Measurements from ENCODE around the gene SEC63. TPM values are rescaled to one million over a fixed set of nuclear protein-coding genes. Genes with fewer than 3 reads are reported as not detected.

The SEC63 gene
- total RNA-seq, 1 donor from 2014 or later = 87.1 TPM

- Mint-ChIP-seq H3K27ac (peak overlapping the region; percentile 27), H3K9me3 (no peaks in the 10 kb centered on the region), H3K4me1 (ENCODE audit: low read depth) (peaks cover 35% of the 10 kb centered on the region), H3K4me3 (no peak overlapping the region), H3K27me3 (ENCODE audit: insufficient read depth) (no peaks in the 10 kb centered on the region), H3K36me3 (ENCODE audit: low read depth) (no peaks in the 10 kb centered on the region)
- no peak for DNase-seq (ENCODE audit: low spot score)
- intact Hi-C loops (cut with micrococcal nuclease) = no loop called here
Measured at GRCh38 chr6:107832151-107833056, 125.6 kb downstream of the SEC63 start.

- H3K27me3 Mint-ChIP-seq (ENCODE audit: insufficient read depth) = no peaks in the 10 kb centered on the region
- H3K36me3 Mint-ChIP-seq (ENCODE audit: low read depth) = no peaks in the 10 kb centered on the region
- no peak overlapping the region for H3K27ac Mint-ChIP-seq
- no peaks in the 10 kb centered on the region for H3K9me3 Mint-ChIP-seq
- no peak for DNase-seq (ENCODE audit: low spot score)
- intact Hi-C loops (cut with micrococcal nuclease) = no loop called here
- peaks cover 38% of the 10 kb centered on the region for H3K4me1 Mint-ChIP-seq (ENCODE audit: low read depth)
- H3K4me3 Mint-ChIP-seq = no peak overlapping the region
Measured at GRCh38 chr6:107830060-107830459, 127.9 kb downstream of the SEC63 start.

GRCh38 chr6:107827541-107827940 is 130.5 kb downstream of the SEC63 start:
- Mint-ChIP-seq H3K9me3 (no peaks in the 10 kb centered on the region), H3K4me3 (no peak overlapping the region), H3K36me3 (ENCODE audit: low read depth) (no peaks in the 10 kb centered on the region), H3K4me1 (ENCODE audit: low read depth) (peaks cover 56% of the 10 kb centered on the region), H3K27me3 (ENCODE audit: insufficient read depth) (no peaks in the 10 kb centered on the region), H3K27ac (no peak overlapping the region)
- DNase-seq (ENCODE audit: low spot score) = no peak
- intact Hi-C loops (cut with micrococcal nuclease) = loop anchor here (10.0 kb wide), 3 partner anchors 437 to 1177 kb away; partner anchors contain the start of genes AFG1L and SNX3

- Mint-ChIP-seq H3K36me3 (ENCODE audit: low read depth) (peaks cover 4% of the 10 kb centered on the region), H3K4me3 (peak overlapping the region; percentile 83), H3K27me3 (ENCODE audit: insufficient read depth) (no peaks in the 10 kb centered on the region), H3K9me3 (no peaks in the 10 kb centered on the region), H3K4me1 (ENCODE audit: low read depth) (peaks cover 76% of the 10 kb centered on the region), H3K27ac (peak overlapping the region; percentile 97)
- DNase-seq (ENCODE audit: low spot score) = peak; percentile 60
- intact Hi-C loops (cut with micrococcal nuclease) = loop anchor here (1.0 to 10.0 kb wide), 13 partner anchors 18 to 1726 kb away; partner anchors contain the start of genes AFG1L, ATG5, CD164 and PDSS2
Measured at GRCh38 chr6:107823047-107823557, 134.9 kb downstream of the SEC63 start.

GRCh38 chr6:107822176-107823046 is 135.6 kb downstream of the SEC63 start:
- H3K4me1 Mint-ChIP-seq (ENCODE audit: low read depth) = peaks cover 78% of the 10 kb centered on the region

GRCh38 chr6:107821591-107821990 is 136.4 kb downstream of the SEC63 start:
- no peaks in the 10 kb centered on the region for H3K9me3 Mint-ChIP-seq
- H3K4me3 Mint-ChIP-seq = peak overlapping the region; percentile 83
- peak overlapping the region; percentile 97 for H3K27ac Mint-ChIP-seq
- peaks cover 83% of the 10 kb centered on the region for H3K4me1 Mint-ChIP-seq (ENCODE audit: low read depth)
- peaks cover 7% of the 10 kb centered on the region for H3K36me3 Mint-ChIP-seq (ENCODE audit: low read depth)
- DNase-seq (ENCODE audit: low spot score) = no peak
- intact Hi-C loops (cut with micrococcal nuclease) = loop anchor here (5.0 to 10.0 kb wide), 8 partner anchors 443 to 1724 kb away; partner anchors contain the start of genes AFG1L, ATG5, SNX3 and ZBTB24
- H3K27me3 Mint-ChIP-seq (ENCODE audit: insufficient read depth) = no peaks in the 10 kb centered on the region

More at GRCh38 chr6:107822176-107823046, 135.6 kb downstream of the SEC63 start:
- peak overlapping the region; percentile 83 for H3K4me3 Mint-ChIP-seq
- peak; percentile 61 for DNase-seq (ENCODE audit: low spot score)
- H3K27me3 Mint-ChIP-seq (ENCODE audit: insufficient read depth) = no peaks in the 10 kb centered on the region
- peak overlapping the region; percentile 97 for H3K27ac Mint-ChIP-seq
- peaks cover 7% of the 10 kb centered on the region for H3K36me3 Mint-ChIP-seq (ENCODE audit: low read depth)
- H3K9me3 Mint-ChIP-seq = no peaks in the 10 kb centered on the region
- intact Hi-C loops (cut with micrococcal nuclease) = loop anchor here (1.0 to 10.0 kb wide), 13 partner anchors 18 to 1725 kb away; partner anchors contain the start of genes AFG1L, ATG5, CD164 and PDSS2

GRCh38 chr6:107820338-107821261 is 137.4 kb downstream of the SEC63 start:
- intact Hi-C loops (cut with micrococcal nuclease) = loop anchor here (5.0 to 10.0 kb wide), 8 partner anchors 444 to 1723 kb away; partner anchors contain the start of genes AFG1L, ATG5, SNX3 and ZBTB24
- DNase-seq (ENCODE audit: low spot score) = peak; percentile 27
- Mint-ChIP-seq H3K36me3 (ENCODE audit: low read depth) (peaks cover 7% of the 10 kb centered on the region), H3K27me3 (ENCODE audit: insufficient read depth) (no peaks in the 10 kb centered on the region), H3K4me1 (ENCODE audit: low read depth) (peaks cover 88% of the 10 kb centered on the region), H3K27ac (peak overlapping the region; percentile 97), H3K4me3 (peak overlapping the region; percentile 83), H3K9me3 (no peaks in the 10 kb centered on the region)

- H3K4me3 Mint-ChIP-seq = peak overlapping the region; percentile 83
- H3K36me3 Mint-ChIP-seq (ENCODE audit: low read depth) = peaks cover 7% of the 10 kb centered on the region
- H3K4me1 Mint-ChIP-seq (ENCODE audit: low read depth) = peaks cover 83% of the 10 kb centered on the region
- H3K27me3 Mint-ChIP-seq (ENCODE audit: insufficient read depth) = no peaks in the 10 kb centered on the region
- H3K9me3 Mint-ChIP-seq = no peaks in the 10 kb centered on the region
- H3K27ac Mint-ChIP-seq = peak overlapping the region; percentile 90
- intact Hi-C loops (cut with micrococcal nuclease) = loop anchor here (5.0 to 10.0 kb wide), 8 partner anchors 445 to 1723 kb away; partner anchors contain the start of genes AFG1L, ATG5, SNX3 and ZBTB24
- peak; percentile 25 for DNase-seq (ENCODE audit: low spot score)
Measured at GRCh38 chr6:107819964-107820337, 138.1 kb downstream of the SEC63 start.

GRCh38 chr6:107819217-107819616 is 138.8 kb downstream of the SEC63 start:
- Mint-ChIP-seq H3K36me3 (ENCODE audit: low read depth) (peaks cover 7% of the 10 kb centered on the region), H3K27me3 (ENCODE audit: insufficient read depth) (no peaks in the 10 kb centered on the region), H3K4me3 (peak overlapping the region; percentile 83), H3K4me1 (ENCODE audit: low read depth) (peaks cover 76% of the 10 kb centered on the region), H3K27ac (peak overlapping the region; percentile 90), H3K9me3 (no peaks in the 10 kb centered on the region)
- intact Hi-C loops (cut with micrococcal nuclease) = no loop called here
- no peak for DNase-seq (ENCODE audit: low spot score)

GRCh38 chr6:107818272-107818671 is 139.7 kb downstream of the SEC63 start:
- Mint-ChIP-seq H3K36me3 (ENCODE audit: low read depth) (peaks cover 7% of the 10 kb centered on the region), H3K4me3 (no peak overlapping the region), H3K27me3 (ENCODE audit: insufficient read depth) (no peaks in the 10 kb centered on the region), H3K9me3 (no peaks in the 10 kb centered on the region), H3K27ac (peak overlapping the region; percentile 13), H3K4me1 (ENCODE audit: low read depth) (peaks cover 68% of the 10 kb centered on the region)
- no peak for DNase-seq (ENCODE audit: low spot score)
- intact Hi-C loops (cut with micrococcal nuclease) = no loop called here

GRCh38 chr6:107817784-107818183 is 140.2 kb downstream of the SEC63 start:
- no peak overlapping the region for H3K4me3 Mint-ChIP-seq
- no peaks in the 10 kb centered on the region for H3K27me3 Mint-ChIP-seq (ENCODE audit: insufficient read depth)
- H3K27ac Mint-ChIP-seq = peak overlapping the region; percentile 21
- peaks cover 63% of the 10 kb centered on the region for H3K4me1 Mint-ChIP-seq (ENCODE audit: low read depth)
- DNase-seq (ENCODE audit: low spot score) = no peak
- H3K36me3 Mint-ChIP-seq (ENCODE audit: low read depth) = peaks cover 7% of the 10 kb centered on the region
- intact Hi-C loops (cut with micrococcal nuclease) = no loop called here
- no peaks in the 10 kb centered on the region for H3K9me3 Mint-ChIP-seq
